Natural killer cell (primary cell): ENCODE measurements around the gene TRIM2. TPM values are rescaled to one million over a fixed set of nuclear protein-coding genes. Genes with fewer than 3 reads are reported as not detected.

Source experiments
- ATAC-seq, 3 donors: fragments of 150-1000 bp in 2 of 3; fragments of 200-7000 bp in 1 of 3; cut with Tn5 transposase; 1 replicate in 1 of 3; 2 replicates in 2 of 3; pipeline ENCODE4 v1.10.0; 2021; ENCODE audit warnings: mild to moderate bottlenecking in 2 of 3, moderate library complexity in 2 of 3
- DNase-seq, 2 donors: peaks; one replicate each; pipeline versions ENCODE4 v3.0.0 to v3.0.0-alpha.2; 2013 to 2021; ENCODE audit warnings: mixed read lengths in 1 of 2
- H3K27ac ChIP-seq: one replicate; pipeline ENCODE4 v1.5.1; 2013; ENCODE audit warnings: mild to moderate bottlenecking, low read length
- H3K27me3 ChIP-seq: one replicate; pipeline ENCODE4 v1.6.1; 2013; ENCODE audit warnings: low read length; ENCODE audit not compliant: control insufficient read depth, insufficient read depth
- H3K36me3 ChIP-seq: one replicate; pipeline ENCODE4 v1.6.1; 2013; ENCODE audit warnings: low read length; ENCODE audit not compliant: control insufficient read depth, insufficient read depth
- H3K4me1 ChIP-seq: one replicate; pipeline ENCODE4 v1.6.1; 2013; ENCODE audit warnings: low read length; ENCODE audit not compliant: control insufficient read depth, insufficient read depth
- H3K4me3 ChIP-seq: one replicate; pipeline ENCODE4 v1.5.1; 2013; ENCODE audit warnings: low read length
- H3K9me3 ChIP-seq: one replicate; pipeline ENCODE4 v1.6.1; 2013; ENCODE audit warnings: low read length; ENCODE audit not compliant: control insufficient read depth, insufficient read depth
- H3K27ac Mint-ChIP-seq, 2 donors: one replicate each; pipeline ENCODE4 v1.8.0; 2022; ENCODE audit warnings: mild to moderate bottlenecking in 2 of 2, mixed read lengths in 2 of 2, moderate library complexity in 1 of 2
- H3K27me3 Mint-ChIP-seq, 2 donors: one replicate each; pipeline ENCODE4 v1.8.0; 2022; ENCODE audit warnings: low read depth in 2 of 2, mixed read lengths in 2 of 2
- H3K36me3 Mint-ChIP-seq: one replicate; pipeline ENCODE4 v1.8.0; 2022; ENCODE audit warnings: mixed read lengths
- H3K4me1 Mint-ChIP-seq, 2 donors: one replicate each; pipeline ENCODE4 v1.8.0; 2022; ENCODE audit warnings: mixed read lengths in 2 of 2
- H3K4me3 Mint-ChIP-seq: one replicate; pipeline ENCODE4 v1.8.0; 2022; ENCODE audit warnings: mild to moderate bottlenecking, moderate library complexity, mixed read lengths
- H3K9me3 Mint-ChIP-seq, 2 donors: one replicate each; pipeline ENCODE4 v1.8.0; 2022; ENCODE audit warnings: mixed read lengths in 2 of 2
- WGBS: methylation state at CpG from one replicate; pipeline ENCODE4 v1.1.7; 2013; ENCODE audit warnings: missing lambda C conversion rate; ENCODE audit not compliant: insufficient coverage; 5-methylcytosine and 5-hydroxymethylcytosine counted together
- intact Hi-C: fragments of 100-400 bp; cut with micrococcal nuclease; formaldehyde crosslinking; loops from one replicate; pipeline ENCODE4 v1.14.2; 2022
- total RNA-seq, 4 donors: library from RNA; stranded (reverse); fragments of 120-200 nt in 1 of 4; gene quantifications; one replicate each; pipeline versions ENCODE4 v1.2.3 to v1.2.4, GENCODE V29; 2013 to 2022
- TF ChIP-seq, protein P1 (sequence below): fragments of 200-600 bp; IDR thresholded peaks from one replicate; pipeline ENCODE4 v1.8.0; 2022; ENCODE audit warnings: antibody characterized with exemption

TRIM2 gene
- total RNA-seq, 3 donors from 2014 or later (not counting 1 experiment from before 2014, with no cell fraction given): 0.11 TPM; not detected in 2

DNA sequence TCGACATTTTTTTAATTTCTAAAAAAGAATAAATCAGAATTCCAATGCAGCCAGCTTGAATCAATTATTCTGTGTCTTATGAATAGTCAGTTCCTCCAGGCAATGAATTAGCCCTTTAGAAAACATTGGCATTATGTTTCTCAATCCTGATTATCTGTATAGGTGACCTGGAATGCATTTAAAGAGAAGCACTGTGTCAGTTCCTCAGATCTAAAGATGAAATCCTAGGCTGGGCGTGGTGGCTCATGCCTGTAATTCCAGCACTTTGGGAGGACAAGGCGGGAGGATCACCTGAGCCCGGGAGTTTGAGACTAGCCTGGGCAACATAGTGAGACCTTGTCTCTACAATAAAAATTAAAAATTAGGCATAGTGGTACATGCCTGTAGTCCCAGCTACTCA lies 183.7 kb downstream of the TRIM2 start:
- Histone ChIP-seq H3K36me3 (no peaks in the 10 kb centered on the region), H3K9me3 (no peaks in the 10 kb centered on the region), H3K4me1 (no peaks in the 10 kb centered on the region), H3K27ac (no peak overlapping the region), H3K27me3 (no peaks in the 10 kb centered on the region), H3K4me3 (no peak overlapping the region)
- no peak for ATAC-seq
- Mint-ChIP-seq H3K27me3 (no peaks in the 10 kb centered on the region), H3K27ac (no peak overlapping the region), H3K4me1 (no peaks in the 10 kb centered on the region), H3K9me3 (no peaks in the 10 kb centered on the region), H3K36me3 (no peaks in the 10 kb centered on the region), H3K4me3 (no peak overlapping the region)
- WGBS: 100% methylated on average over 3 of the region's 4 CpGs
- no peak for DNase-seq
- TF ChIP-seq, protein P1, sequence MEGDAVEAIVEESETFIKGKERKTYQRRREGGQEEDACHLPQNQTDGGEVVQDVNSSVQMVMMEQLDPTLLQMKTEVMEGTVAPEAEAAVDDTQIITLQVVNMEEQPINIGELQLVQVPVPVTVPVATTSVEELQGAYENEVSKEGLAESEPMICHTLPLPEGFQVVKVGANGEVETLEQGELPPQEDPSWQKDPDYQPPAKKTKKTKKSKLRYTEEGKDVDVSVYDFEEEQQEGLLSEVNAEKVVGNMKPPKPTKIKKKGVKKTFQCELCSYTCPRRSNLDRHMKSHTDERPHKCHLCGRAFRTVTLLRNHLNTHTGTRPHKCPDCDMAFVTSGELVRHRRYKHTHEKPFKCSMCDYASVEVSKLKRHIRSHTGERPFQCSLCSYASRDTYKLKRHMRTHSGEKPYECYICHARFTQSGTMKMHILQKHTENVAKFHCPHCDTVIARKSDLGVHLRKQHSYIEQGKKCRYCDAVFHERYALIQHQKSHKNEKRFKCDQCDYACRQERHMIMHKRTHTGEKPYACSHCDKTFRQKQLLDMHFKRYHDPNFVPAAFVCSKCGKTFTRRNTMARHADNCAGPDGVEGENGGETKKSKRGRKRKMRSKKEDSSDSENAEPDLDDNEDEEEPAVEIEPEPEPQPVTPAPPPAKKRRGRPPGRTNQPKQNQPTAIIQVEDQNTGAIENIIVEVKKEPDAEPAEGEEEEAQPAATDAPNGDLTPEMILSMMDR: no peak
- intact Hi-C loops: no loop called here

Other genes starting within 250 kb of the TRIM2 start
- under 1 TPM in 1 of 3 donors, not detected in 2; 0.33 TPM for gene MND1, start 140.2 kb downstream of the TRIM2 start, total RNA-seq